C4-2B (cell line): Measurements from ENCODE around the gene HLA-DMB.

Experiments
- ZFX ChIP-seq: fragments of 450-650 bp; IDR thresholded peaks from 2 replicates; pipeline ENCODE4 v1.6.1; 2017
- TF ChIP-seq, protein P1 (sequence below): fragments of 450-650 bp; conservative IDR thresholded peaks from 2 replicates; pipeline ENCODE4 v1.5.1; 2017; ENCODE audit warnings: mild to moderate bottlenecking

DNA sequence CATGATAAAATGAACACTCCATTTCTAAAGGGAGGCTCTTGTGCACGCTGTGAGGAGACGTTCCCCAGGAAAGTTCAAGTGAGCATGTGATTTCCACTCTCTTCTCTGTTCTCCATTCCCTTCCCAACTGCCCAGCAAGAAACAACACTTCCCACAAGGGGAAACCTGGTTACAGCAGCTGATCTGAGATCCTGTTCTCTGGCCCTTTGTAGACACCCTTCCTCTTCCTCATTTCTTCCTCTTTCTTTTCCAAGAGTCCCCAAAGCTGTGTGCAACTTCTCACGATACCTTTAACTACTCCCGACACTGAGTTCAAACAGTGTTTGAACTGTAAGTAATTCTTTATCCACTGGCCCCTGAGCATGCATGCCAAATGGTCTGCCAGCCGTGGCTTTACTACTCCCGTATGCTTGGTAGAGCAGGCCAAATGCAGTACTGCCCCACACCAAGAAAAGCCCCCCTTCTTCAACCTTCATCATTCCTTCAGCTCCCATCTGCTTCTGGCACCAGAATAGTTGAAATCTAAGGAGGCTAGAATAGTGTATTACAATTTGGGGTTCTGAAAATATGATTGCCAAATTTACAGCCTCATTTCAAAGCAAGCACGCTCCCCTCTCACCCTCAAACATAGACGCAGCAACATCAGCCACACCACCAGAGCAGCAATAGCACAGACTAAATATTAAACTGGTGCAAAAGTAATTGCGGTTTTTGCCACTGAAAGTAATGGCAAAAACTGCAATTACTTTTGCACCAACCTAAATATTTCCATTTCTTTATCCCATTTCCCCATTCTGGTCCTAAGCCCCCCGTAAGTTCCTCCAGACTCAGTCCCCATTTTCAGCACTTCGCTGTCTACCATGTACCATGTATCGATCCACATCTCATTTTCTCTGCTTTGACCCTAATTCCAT is 4.3 kb downstream of the HLA-DMB start:
- TF ChIP-seq, protein P1, sequence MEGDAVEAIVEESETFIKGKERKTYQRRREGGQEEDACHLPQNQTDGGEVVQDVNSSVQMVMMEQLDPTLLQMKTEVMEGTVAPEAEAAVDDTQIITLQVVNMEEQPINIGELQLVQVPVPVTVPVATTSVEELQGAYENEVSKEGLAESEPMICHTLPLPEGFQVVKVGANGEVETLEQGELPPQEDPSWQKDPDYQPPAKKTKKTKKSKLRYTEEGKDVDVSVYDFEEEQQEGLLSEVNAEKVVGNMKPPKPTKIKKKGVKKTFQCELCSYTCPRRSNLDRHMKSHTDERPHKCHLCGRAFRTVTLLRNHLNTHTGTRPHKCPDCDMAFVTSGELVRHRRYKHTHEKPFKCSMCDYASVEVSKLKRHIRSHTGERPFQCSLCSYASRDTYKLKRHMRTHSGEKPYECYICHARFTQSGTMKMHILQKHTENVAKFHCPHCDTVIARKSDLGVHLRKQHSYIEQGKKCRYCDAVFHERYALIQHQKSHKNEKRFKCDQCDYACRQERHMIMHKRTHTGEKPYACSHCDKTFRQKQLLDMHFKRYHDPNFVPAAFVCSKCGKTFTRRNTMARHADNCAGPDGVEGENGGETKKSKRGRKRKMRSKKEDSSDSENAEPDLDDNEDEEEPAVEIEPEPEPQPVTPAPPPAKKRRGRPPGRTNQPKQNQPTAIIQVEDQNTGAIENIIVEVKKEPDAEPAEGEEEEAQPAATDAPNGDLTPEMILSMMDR: no peak
- no peak for TF ChIP-seq ZFX
